Measurements from ENCODE around the gene CBLN3.

Gene CBLN3

GRCh38 chr14:24437736-24438067 lies 8.2 kb upstream of the CBLN3 start:
- Histone ChIP-seq H3K27ac (ENCODE audit: low read length) (no peak overlapping the region), H3K9me3 (ENCODE audit: insufficient read depth, low read depth, low read length) (no peaks in the 10 kb centered on the region), H3K4me1 (ENCODE audit: insufficient read depth, low read length) (no peaks in the 10 kb centered on the region; the same call in 1 of the 2 replicates), H3K27me3 (ENCODE audit: insufficient read depth, low read length) (no peaks in the 10 kb centered on the region), H3K4me3 (ENCODE audit: low read length) (no peak overlapping the region), H3K9ac (ENCODE audit: low read depth, low read length) (no peak overlapping the region), H3K36me3 (ENCODE audit: insufficient read depth, low read depth, low read length) (peaks cover 53% of the 10 kb centered on the region)

- Histone ChIP-seq H3K27ac (ENCODE audit: low read length) (no peak overlapping the region), H3K4me3 (ENCODE audit: low read length) (no peak overlapping the region), H3K27me3 (ENCODE audit: insufficient read depth, low read length) (no peaks in the 10 kb centered on the region), H3K9me3 (ENCODE audit: insufficient read depth, low read depth, low read length) (no peaks in the 10 kb centered on the region), H3K4me1 (ENCODE audit: insufficient read depth, low read length) (no peaks in the 10 kb centered on the region; the same call in 1 of the 2 replicates), H3K36me3 (ENCODE audit: insufficient read depth, low read depth, low read length) (peaks cover 53% of the 10 kb centered on the region), H3K9ac (ENCODE audit: low read depth, low read length) (no peak overlapping the region)
These were observed 7.7 kb upstream of the CBLN3 start for GRCh38 chr14:24437020-24437735.

DNA sequence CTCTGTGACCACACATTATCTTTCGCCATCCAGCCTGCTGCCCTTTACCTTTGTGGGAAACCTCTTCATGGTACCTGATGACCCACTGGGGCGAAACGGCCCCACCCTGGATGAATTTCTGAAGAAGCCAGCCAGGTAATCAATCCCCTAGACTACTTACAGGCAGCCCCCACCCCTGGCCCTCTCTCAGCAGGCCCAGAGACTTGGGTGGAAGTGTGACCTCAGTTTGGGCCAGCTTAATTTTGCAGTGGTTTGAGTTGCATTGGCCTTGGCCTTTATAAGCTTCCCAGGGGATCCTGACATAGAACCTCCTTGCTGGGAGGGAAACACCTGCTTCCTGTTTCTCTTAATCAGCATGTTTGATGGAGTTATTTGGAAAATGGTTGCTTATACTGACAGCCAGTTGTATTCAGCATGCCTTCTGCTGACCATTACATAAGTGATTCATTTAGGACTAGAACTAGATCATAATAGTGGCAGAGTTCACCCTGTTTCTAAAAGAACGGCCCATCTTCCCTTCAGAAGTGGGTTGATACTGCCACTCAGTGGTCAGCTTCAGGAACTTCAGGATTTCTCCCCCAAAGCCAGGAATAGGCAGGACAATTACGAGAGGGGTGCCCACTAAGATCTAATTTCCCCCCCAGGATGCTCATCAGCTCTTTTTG lies 7.0 kb upstream of the CBLN3 start:
- Histone ChIP-seq H3K36me3 (ENCODE audit: insufficient read depth, low read depth, low read length) (peaks cover 53% of the 10 kb centered on the region), H3K27ac (ENCODE audit: low read length) (no peak overlapping the region), H3K4me3 (ENCODE audit: low read length) (no peak overlapping the region), H3K4me1 (ENCODE audit: insufficient read depth, low read length) (no peaks in the 10 kb centered on the region; the same call in 1 of the 2 replicates), H3K9me3 (ENCODE audit: insufficient read depth, low read depth, low read length) (no peaks in the 10 kb centered on the region), H3K9ac (ENCODE audit: low read depth, low read length) (no peak overlapping the region), H3K27me3 (ENCODE audit: insufficient read depth, low read length) (no peaks in the 10 kb centered on the region)

- H3K4me3 ChIP-seq (ENCODE audit: low read length) = no peak overlapping the region
- no peak overlapping the region for H3K27ac ChIP-seq (ENCODE audit: low read length)
- H3K4me1 ChIP-seq (ENCODE audit: insufficient read depth, low read length) = peaks cover 5% of the 10 kb centered on the region; the same call in 1 of the 2 replicates
- no peak overlapping the region for H3K9ac ChIP-seq (ENCODE audit: low read depth, low read length)
- H3K27me3 ChIP-seq (ENCODE audit: insufficient read depth, low read length) = no peaks in the 10 kb centered on the region
- H3K9me3 ChIP-seq (ENCODE audit: insufficient read depth, low read depth, low read length) = no peaks in the 10 kb centered on the region
- peaks cover 48% of the 10 kb centered on the region for H3K36me3 ChIP-seq (ENCODE audit: insufficient read depth, low read depth, low read length)
These were observed 6.5 kb upstream of the CBLN3 start for GRCh38 chr14:24435998-24436354.

GRCh38 chr14:24435192-24435810 lies 5.8 kb upstream of the CBLN3 start:
- no peak overlapping the region for H3K4me3 ChIP-seq (ENCODE audit: low read length)
- no peak overlapping the region for H3K27ac ChIP-seq (ENCODE audit: low read length)
- no peaks in the 10 kb centered on the region; the same call in 1 of the 2 replicates for H3K27me3 ChIP-seq (ENCODE audit: insufficient read depth, low read length)
- H3K9ac ChIP-seq (ENCODE audit: low read depth, low read length) = no peak overlapping the region
- peaks cover 42% of the 10 kb centered on the region for H3K36me3 ChIP-seq (ENCODE audit: insufficient read depth, low read depth, low read length)
- H3K9me3 ChIP-seq (ENCODE audit: insufficient read depth, low read depth, low read length) = no peaks in the 10 kb centered on the region
- H3K4me1 ChIP-seq (ENCODE audit: insufficient read depth, low read length) = peaks cover 5% of the 10 kb centered on the region; the same call in 1 of the 2 replicates

- Histone ChIP-seq H3K9ac (ENCODE audit: low read depth, low read length) (no peak overlapping the region), H3K4me1 (ENCODE audit: insufficient read depth, low read length) (peaks cover 5% of the 10 kb centered on the region; the same call in 1 of the 2 replicates), H3K36me3 (ENCODE audit: insufficient read depth, low read depth, low read length) (peaks cover 36% of the 10 kb centered on the region), H3K27me3 (ENCODE audit: insufficient read depth, low read length) (no peaks in the 10 kb centered on the region; the same call in 1 of the 2 replicates), H3K27ac (ENCODE audit: low read length) (no peak overlapping the region), H3K4me3 (ENCODE audit: low read length) (no peak overlapping the region), H3K9me3 (ENCODE audit: insufficient read depth, low read depth, low read length) (no peaks in the 10 kb centered on the region)
These were observed 5.2 kb upstream of the CBLN3 start for GRCh38 chr14:24434676-24435075.

- Histone ChIP-seq H3K27ac (ENCODE audit: low read length) (no peak overlapping the region), H3K9ac (ENCODE audit: low read depth, low read length) (no peak overlapping the region), H3K9me3 (ENCODE audit: insufficient read depth, low read depth, low read length) (no peaks in the 10 kb centered on the region), H3K36me3 (ENCODE audit: insufficient read depth, low read depth, low read length) (peaks cover 30% of the 10 kb centered on the region), H3K4me3 (ENCODE audit: low read length) (no peak overlapping the region), H3K27me3 (ENCODE audit: insufficient read depth, low read length) (peaks cover 5% of the 10 kb centered on the region; the same call in 1 of the 2 replicates), H3K4me1 (ENCODE audit: insufficient read depth, low read length) (peaks cover 5% of the 10 kb centered on the region; the same call in 1 of the 2 replicates)
These were observed 4.6 kb upstream of the CBLN3 start for GRCh38 chr14:24434036-24434435.

- H3K27me3 ChIP-seq (ENCODE audit: insufficient read depth, low read length) = peaks cover 18% of the 10 kb centered on the region
- H3K36me3 ChIP-seq (ENCODE audit: insufficient read depth, low read depth, low read length) = peaks cover 14% of the 10 kb centered on the region
- peaks cover 5% of the 10 kb centered on the region; the same call in 1 of the 2 replicates for H3K4me1 ChIP-seq (ENCODE audit: insufficient read depth, low read length)
- no peak overlapping the region for H3K9ac ChIP-seq (ENCODE audit: low read depth, low read length)
- no peak overlapping the region for H3K27ac ChIP-seq (ENCODE audit: low read length)
- H3K9me3 ChIP-seq (ENCODE audit: insufficient read depth, low read depth, low read length) = no peaks in the 10 kb centered on the region
- no peak overlapping the region for H3K4me3 ChIP-seq (ENCODE audit: low read length)
These were observed 3.0 kb upstream of the CBLN3 start for GRCh38 chr14:24432259-24433131.

- Histone ChIP-seq H3K9ac (ENCODE audit: low read depth, low read length) (no peak overlapping the region), H3K27me3 (ENCODE audit: insufficient read depth, low read length) (peaks cover 18% of the 10 kb centered on the region), H3K27ac (ENCODE audit: low read length) (no peak overlapping the region), H3K4me1 (ENCODE audit: insufficient read depth, low read length) (peaks cover 5% of the 10 kb centered on the region; the same call in 1 of the 2 replicates), H3K4me3 (ENCODE audit: low read length) (no peak overlapping the region; the same call in 1 of the 2 replicates), H3K9me3 (ENCODE audit: insufficient read depth, low read depth, low read length) (no peaks in the 10 kb centered on the region), H3K36me3 (ENCODE audit: insufficient read depth, low read depth, low read length) (peaks cover 8% of the 10 kb centered on the region; the same call in 1 of the 2 replicates)
These were observed 2.2 kb upstream of the CBLN3 start for GRCh38 chr14:24431569-24432258.

GRCh38 chr14:24430682-24431568 lies 1.5 kb upstream of the CBLN3 start:
- peaks cover 18% of the 10 kb centered on the region for H3K27me3 ChIP-seq (ENCODE audit: insufficient read depth, low read length)
- peaks cover 5% of the 10 kb centered on the region; the same call in 1 of the 2 replicates for H3K4me1 ChIP-seq (ENCODE audit: insufficient read depth, low read length)
- peak overlapping the region; percentile 95 for H3K4me3 ChIP-seq (ENCODE audit: low read length)
- peak overlapping the region; percentile 84; the same call in 1 of the 2 replicates for H3K9ac ChIP-seq (ENCODE audit: low read depth, low read length)
- H3K27ac ChIP-seq (ENCODE audit: low read length) = no peak overlapping the region
- no peaks in the 10 kb centered on the region for H3K9me3 ChIP-seq (ENCODE audit: insufficient read depth, low read depth, low read length)
- H3K36me3 ChIP-seq (ENCODE audit: insufficient read depth, low read depth, low read length) = peaks cover 8% of the 10 kb centered on the region; the same call in 1 of the 2 replicates
